CD4-positive, alpha-beta T cell treated with Interleukin-15 for 4 hours (primary cell): Measurements from ENCODE around the gene CFLAR.
A peak's percentile ranks its signal among the peaks of the same experiment; 100 is the strongest.
"Not testable (repeated sequence)": the region's sequence is repeated elsewhere in the genome, so short reads cannot be mapped to it uniquely, and the experiment has no call there.

ENCODE experiments used
- DNase-seq: peaks from one replicate; pipeline ENCODE4 v3.0.0-alpha.2; 2020; ENCODE audit warnings: low spot score

CFLAR gene

DNA sequence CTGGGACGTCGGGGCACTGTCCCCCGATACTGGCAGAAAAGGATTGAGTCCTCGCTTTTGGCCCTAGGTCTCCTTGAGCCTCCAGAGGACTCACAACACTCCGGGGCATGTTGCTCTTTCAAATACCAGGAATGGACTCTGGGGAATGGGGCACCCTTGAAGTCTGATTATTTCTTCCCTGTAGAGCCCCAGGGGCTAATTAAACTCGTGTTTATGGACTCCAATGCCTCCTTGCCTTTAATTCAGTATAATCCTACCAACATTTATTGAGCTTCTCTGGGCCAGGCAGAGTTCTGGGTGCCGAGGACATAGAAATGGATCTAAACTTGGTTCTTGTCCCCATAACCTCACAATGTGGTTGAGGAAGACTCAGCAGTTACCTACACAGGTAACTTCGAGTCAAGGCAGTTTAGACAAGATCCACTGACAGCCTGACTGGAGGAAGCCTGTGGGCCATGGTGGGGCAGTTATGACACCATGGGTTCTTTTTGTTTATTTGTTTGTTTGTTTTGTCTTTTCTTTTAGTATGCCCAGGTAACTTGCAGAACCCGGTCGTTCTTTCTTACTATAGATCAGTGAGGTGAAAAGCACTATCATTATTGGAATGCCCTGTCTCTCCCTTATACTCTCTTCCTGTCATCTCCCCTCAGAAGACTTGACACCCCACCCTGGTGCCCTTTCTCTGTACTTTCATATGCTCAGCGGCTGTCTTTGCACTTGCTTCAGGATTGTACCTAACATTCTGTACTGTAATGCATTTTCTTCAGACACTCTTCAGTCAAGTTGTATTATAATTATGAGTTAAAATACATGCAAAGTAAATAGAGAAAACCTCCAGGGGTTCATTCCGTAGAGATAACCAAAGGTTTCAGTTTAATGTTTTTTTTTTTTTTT, 3.2 kb downstream of the CFLAR start:
- DNase-seq = peak; percentile 53

DNA sequence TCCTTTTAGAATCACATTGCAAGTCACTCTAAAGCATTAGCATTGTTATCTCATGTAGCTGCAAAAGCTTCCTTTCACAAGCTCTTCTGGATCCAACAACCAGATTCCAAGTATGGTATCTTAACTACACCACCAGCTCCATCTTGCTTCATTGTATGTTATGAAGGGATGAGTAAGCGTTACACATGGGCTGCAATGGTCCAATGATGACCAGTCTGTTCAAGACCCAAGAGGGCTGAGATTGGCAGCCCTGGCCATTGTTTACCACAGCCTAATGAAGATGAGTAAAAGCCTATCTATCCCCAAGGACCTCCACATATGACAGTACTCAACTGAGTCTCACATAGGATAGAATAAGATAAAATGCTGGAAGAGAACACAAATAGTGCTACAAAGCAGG, 6.3 kb downstream of the CFLAR start:
- DNase-seq = peak; percentile 25

GRCh38 chr2:201126308-201127151, 10.6 kb downstream of the CFLAR start:
- peak; percentile 70 for DNase-seq

DNA sequence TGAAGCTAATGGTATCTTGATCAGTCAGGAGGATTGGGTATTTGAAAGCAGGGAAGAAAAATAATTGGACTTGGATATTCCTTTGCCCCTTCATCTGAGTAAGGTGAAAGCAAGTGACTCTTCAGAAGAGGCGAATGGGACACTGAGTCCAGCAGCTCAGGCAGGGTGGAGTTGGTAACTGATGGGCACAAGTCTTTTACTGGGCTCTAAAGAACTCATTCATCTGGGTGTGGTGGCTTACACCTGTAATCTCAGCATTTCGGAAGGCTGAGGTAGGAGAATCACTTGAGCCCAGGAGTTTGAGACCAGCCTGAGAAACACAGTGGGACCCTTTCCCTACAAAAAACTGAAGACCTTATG, 11.2 kb downstream of the CFLAR start:
- no peak for DNase-seq

DNA sequence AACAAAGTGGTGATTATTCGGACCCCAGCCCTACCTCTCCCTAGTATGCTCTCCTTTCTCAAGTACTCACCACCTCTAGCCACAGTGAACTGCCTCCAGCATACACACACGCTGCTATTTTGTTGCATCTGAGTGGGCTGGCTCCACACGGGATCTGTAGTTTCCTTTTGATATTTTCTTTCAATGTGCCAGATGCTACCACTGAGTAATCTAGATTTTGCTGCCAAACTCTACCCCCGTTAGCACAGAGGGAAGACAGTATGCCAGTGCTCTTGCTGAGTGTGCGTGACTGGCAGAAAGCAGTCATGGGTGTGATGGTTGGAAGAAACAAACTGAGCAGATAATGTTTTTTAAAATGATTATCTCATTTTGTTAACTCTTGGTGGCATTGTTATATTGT, 11.6 kb downstream of the CFLAR start:
- DNase-seq = peak; percentile 61

- no peak for DNase-seq
Measured at GRCh38 chr2:201128033-201128432, 12.1 kb downstream of the CFLAR start.

GRCh38 chr2:201128933-201129505, 13.1 kb downstream of the CFLAR start:
- DNase-seq = peak; percentile 71

DNA sequence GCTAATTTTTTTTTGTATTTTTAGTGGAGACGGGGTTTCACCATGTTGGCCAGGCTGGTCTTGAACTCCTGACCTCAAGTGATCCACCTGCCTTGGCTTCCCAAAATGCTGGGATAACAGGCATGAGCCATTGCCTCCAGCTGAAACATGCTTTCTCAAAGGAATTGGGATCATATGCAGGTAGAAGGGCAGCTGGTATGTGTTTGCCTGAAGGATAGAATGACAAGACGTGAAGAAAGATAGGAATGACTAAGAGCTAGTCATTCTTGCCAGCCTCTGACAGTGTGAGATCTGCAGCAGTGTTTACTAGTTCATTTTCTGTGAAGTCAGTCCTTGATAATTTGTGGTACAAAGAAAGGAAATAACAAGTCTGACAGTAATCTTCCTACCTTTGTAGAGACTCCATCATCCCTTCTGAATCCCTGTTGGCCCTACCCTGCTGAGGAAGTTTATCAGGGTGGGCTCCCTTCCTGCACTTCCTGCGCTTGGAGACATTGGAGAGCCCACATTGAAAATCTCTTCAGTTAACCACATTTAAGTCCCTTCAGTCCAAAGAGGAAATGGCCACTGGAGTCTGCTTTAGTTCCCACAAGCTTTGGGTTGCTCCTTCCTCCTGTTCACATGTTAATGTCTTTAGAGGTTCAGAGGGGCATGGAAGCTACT, 14.7 kb downstream of the CFLAR start:
- peak; percentile 78 for DNase-seq

- DNase-seq = peak; percentile 30
Measured at GRCh38 chr2:201132518-201132917, 16.6 kb downstream of the CFLAR start.

DNA sequence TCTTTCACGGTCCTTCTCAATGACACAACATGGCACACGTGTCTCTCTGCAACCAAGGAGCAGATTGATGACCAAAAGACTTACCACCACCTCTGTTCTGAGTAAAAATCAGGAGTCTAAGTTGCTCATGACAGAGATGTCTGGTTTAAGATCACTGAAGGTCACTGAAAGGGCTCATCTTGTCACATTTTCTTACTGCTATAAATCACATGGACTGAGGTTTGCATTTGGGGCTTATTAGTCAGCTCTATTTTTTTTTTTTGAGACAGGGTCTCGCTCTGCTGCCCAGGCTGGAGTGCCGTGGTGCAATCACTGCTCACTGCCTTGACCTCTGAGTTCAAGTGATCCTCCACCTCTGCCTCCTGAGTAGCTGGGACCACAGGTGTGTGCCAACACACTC, 19.4 kb downstream of the CFLAR start:
- no peak for DNase-seq

- DNase-seq = no peak
Measured at GRCh38 chr2:201136889-201137321, 20.9 kb downstream of the CFLAR start.

DNA sequence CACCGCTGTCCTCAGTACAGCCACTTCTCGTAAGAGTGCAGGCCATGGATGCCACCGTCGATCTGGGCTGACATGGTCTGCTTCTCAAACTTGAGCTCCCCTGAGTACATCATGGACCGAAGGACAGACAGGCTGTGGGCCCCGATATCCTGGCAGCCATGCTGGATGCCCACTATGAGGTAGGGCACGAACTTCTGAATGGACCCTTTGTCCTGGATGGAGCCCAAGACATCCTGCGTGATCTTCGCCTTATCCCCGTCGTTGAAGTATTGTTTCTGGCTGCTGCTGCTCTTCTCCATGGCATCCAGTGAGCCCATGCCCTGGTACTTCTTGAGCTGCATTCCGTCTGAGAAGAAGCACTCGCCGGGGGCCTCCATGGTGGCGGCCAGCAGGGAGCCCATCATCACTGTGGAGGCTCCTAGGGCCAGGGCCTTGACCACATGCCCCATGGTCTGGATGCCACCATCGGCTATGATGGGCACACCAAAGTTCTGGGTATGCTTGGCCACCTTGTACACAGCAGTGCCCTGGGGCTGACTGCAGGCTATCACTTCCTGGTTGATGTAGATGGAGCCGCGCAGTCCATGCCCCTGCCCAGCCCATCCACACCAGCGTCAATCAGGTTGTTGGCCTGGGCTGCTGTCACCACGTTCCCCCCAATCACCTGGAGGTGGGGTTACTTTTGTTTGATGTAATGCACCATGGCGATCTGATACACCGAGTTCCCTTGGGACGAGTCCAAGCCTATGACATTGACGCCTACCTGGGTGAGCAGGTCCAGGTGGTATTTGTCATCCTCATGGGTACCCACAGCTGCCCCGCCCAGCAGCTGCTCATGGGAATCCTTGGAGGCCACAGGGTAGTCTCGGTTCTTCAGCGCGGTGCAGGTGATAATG, 21.8 kb downstream of the CFLAR start:
- DNase-seq = no peak

DNA sequence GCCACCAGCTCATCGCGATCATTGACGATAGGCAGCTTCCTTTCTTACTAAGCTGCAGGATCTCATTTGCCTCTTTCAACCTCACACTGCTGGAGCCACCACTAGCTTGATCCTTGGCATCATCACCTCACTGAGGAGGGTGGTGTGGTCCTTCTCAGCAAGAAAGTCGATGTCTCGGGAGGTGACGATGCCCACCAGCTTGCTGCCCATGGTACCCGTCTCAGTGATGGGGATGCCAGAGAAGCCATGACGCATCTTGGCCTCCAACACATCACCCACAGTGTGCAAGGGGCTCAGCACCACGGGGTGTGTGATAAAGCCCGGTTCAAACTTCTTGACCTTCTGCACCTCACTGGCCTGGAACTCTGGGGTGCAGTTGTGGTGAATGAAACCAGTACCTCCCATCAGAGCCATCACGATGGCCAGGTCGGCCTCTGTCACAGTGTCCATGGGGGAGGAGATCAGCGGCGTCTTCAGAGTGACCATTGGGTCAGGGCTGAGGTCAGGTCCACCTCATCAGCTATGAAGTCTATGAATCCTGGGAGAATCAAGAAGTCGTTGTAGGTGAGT, 22.5 kb downstream of the CFLAR start:
- DNase-seq = no peak

DNA sequence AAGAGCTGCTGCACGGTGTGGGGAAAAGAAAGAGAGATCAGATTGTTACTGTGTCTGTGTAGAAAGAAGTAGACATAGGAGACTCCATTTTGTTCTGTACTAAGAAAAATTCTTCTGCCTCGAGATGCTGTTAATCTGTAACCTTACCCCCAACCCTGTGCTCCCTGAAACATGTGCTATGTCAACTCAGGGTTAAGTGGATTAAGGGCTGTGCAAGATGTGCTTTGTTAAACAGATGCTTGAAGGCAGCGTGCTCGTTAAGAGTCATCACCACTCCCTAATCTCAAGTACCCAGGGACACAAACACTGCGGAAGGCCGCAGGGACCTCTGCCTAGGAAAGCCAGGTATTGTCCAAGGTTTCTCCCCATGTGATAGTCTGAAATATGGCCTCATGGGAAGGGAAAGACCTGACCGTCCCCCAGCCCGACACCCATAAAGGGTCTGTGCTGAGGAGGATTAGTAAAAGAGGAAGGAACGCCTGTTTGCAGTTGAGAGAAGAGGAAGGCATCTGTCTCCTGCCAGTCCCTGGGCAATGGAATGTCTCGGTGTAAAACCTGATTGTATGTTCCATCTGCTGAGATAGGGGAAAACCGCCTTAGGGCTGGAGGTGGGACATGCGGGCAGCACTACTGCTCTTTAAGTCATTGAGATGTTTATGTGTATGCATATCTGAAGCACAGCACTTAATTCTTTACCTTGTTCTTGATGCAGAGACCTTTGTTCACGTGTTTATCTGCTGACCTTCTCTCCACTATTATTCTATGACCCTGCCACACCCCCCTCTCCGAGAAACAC, 23.2 kb downstream of the CFLAR start:
- DNase-seq = not testable (repeated sequence)

- no peak for DNase-seq
Measured at GRCh38 chr2:201139836-201140604, 24.1 kb downstream of the CFLAR start.

- no peak for DNase-seq
Measured at GRCh38 chr2:201144101-201145051, 28.4 kb downstream of the CFLAR start.

GRCh38 chr2:201148434-201148990, 32.5 kb downstream of the CFLAR start:
- DNase-seq = no peak
